ENCODE data around the gene PDE2A. TPM values are rescaled to one million over a fixed set of nuclear protein-coding genes. Genes with fewer than 3 reads are reported as not detected.
A peak's percentile ranks its signal among the peaks of the same experiment; 100 is the strongest.

The PDE2A gene
- polyA plus RNA-seq, 2 of the 4 experiments (the other 2 are of a cell fraction) = 0.62 to 1.5 TPM

- Histone ChIP-seq H3K4me2 (peak overlapping the region; percentile 100), H3K4me1 (peaks cover 16% of the 10 kb centered on the region), H3K9me3 (no peaks in the 10 kb centered on the region), H3K4me3 (peak overlapping the region; percentile 68), H3K27ac (peak overlapping the region; percentile 58 to 91)
- CTCF ChIA-PET = interaction anchor here (0.7 to 13.1 kb wide), 35 partner anchors 10 to 207 kb away, joined by 3 to 171 read pairs (median 5); no protein-coding TSS in a partner anchor
- no peak for FAIRE-seq
- TF ChIP-seq POLR2A (IDR thresholded peaks at IDR 0.05; ENCODE audit: low read length) (no peak), ZNF302 (CRISPR knock-in tag; IDR thresholded peaks at IDR 0.05) (no peak), BCL3 (IDR thresholded peaks at IDR 0.05) (no peak), JUN (IDR thresholded peaks at IDR 0.05) (peak in 1 of 2 experiments; percentile 4; a peak in 2 of 5 replicates), USF2 (IDR thresholded peaks at IDR 0.05) (no peak), CEBPB (IDR thresholded peaks at IDR 0.05) (no peak), SMC3 (IDR thresholded peaks at IDR 0.05) (peak; percentile 84), CTCF (IDR thresholded peaks at IDR 0.05) (peak; percentile 96), ZC3H11A (IDR thresholded peaks at IDR 0.05) (no peak), RAD21 (conservative IDR thresholded peaks at IDR 0.05 in 1 of 2, IDR thresholded peaks at IDR 0.05 in 1 of 2) (peak; percentile 64 to 88), NPAS2 (CRISPR knock-in tag; IDR thresholded peaks at IDR 0.05; ENCODE audit: borderline replicate concordance) (no peak), RNF2 (IDR thresholded peaks at IDR 0.05; ENCODE audit: borderline replicate concordance, low read depth) (peak; percentile 48; the same call in 1 of the 2 replicates), CBX8 (IDR thresholded peaks at IDR 0.05) (no peak), MAX (IDR thresholded peaks at IDR 0.05) (peak; percentile 92), MYC (IDR thresholded peaks at IDR 0.05; ENCODE audit: borderline replicate concordance, low read length) (0 out of 2 replicates have a peak, but pooled peaks have one; percentile 22), E2F6 (IDR thresholded peaks at IDR 0.05; ENCODE audit: borderline replicate concordance, low read depth) (peak; percentile 88)
- peak; percentile 59 to 86 for ATAC-seq
- 4% methylated on average over 23 of the region's 59 CpGs for WGBS (ENCODE audit: missing lambda C conversion rate)
- DNase-seq (ENCODE audit: low read depth in 1 of 2, low spot score in 1 of 2) = peak; percentile 65 to 80
- POLR2A ChIA-PET = interaction anchor here (1.2 kb wide), 2 partner anchors 44 to 53 kb away, joined by 3 to 5 read pairs; no protein-coding TSS in a partner anchor
These were observed 31.2 kb downstream of the PDE2A start for GRCh38 chr11:72642884-72643522.

- FAIRE-seq (no peak), ATAC-seq (peak; percentile 55 to 75), DNase-seq (ENCODE audit: low read depth in 1 of 2, low spot score in 1 of 2) (peak; percentile 28 to 69)
- Histone ChIP-seq H3K4me1 (peaks cover 19% of the 10 kb centered on the region), H3K9me3 (no peaks in the 10 kb centered on the region), H3K27ac (peak overlapping the region; percentile 58 to 91), H3K4me2 (peak overlapping the region; percentile 100), H3K4me3 (peak overlapping the region; percentile 68)
- ChIA-PET CTCF (interaction anchor here (0.8 to 13.1 kb wide), 18 partner anchors 9 to 207 kb away, joined by 3 to 171 read pairs (median 6); no protein-coding TSS in a partner anchor), POLR2A (interaction anchor here (1.2 kb wide), 1 partner anchor 52 kb away, joined by 3 read pairs; no protein-coding TSS in a partner anchor)
- no peak for TF ChIP-seq FOXS1 (CRISPR knock-in tag; IDR thresholded peaks at IDR 0.05)
- no peak for TF ChIP-seq ZSCAN20 (CRISPR knock-in tag; IDR thresholded peaks at IDR 0.05)
- no peak for TF ChIP-seq NPAS2 (CRISPR knock-in tag; IDR thresholded peaks at IDR 0.05; ENCODE audit: borderline replicate concordance)
- no peak for TF ChIP-seq RARB (CRISPR knock-in tag; IDR thresholded peaks at IDR 0.05)
- no peak for TF ChIP-seq KDM5A (IDR thresholded peaks at IDR 0.05)
- TF ChIP-seq CEBPB (IDR thresholded peaks at IDR 0.05) = no peak
- TF ChIP-seq FOSL2 (IDR thresholded peaks at IDR 0.05) = no peak
- TF ChIP-seq FOSL2 (CRISPR knock-in tag; IDR thresholded peaks at IDR 0.05) = no peak
- WGBS (ENCODE audit: missing lambda C conversion rate) = 4% methylated on average over 38 of the region's 85 CpGs
These were observed 32.0 kb downstream of the PDE2A start for GRCh38 chr11:72642043-72642883.

Measured in A549 (cell line).